Aortic smooth muscle cell (primary cell): Measurements from ENCODE around the gene PSME3IP1. TPM values are rescaled to one million over a fixed set of nuclear protein-coding genes. Genes with fewer than 3 reads are reported as not detected.

Experiments
- total RNA-seq: library from RNA; depleted of rRNA; stranded (reverse); fragments of >200 nt; gene quantifications from 2 replicates; pipeline ENCODE4 v1.2.3, GENCODE V29; 2014

The PSME3IP1 gene, protein sequence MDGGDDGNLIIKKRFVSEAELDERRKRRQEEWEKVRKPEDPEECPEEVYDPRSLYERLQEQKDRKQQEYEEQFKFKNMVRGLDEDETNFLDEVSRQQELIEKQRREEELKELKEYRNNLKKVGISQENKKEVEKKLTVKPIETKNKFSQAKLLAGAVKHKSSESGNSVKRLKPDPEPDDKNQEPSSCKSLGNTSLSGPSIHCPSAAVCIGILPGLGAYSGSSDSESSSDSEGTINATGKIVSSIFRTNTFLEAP
- 66.2 and 75.2 TPM in 2 replicates for total RNA-seq

DNA sequence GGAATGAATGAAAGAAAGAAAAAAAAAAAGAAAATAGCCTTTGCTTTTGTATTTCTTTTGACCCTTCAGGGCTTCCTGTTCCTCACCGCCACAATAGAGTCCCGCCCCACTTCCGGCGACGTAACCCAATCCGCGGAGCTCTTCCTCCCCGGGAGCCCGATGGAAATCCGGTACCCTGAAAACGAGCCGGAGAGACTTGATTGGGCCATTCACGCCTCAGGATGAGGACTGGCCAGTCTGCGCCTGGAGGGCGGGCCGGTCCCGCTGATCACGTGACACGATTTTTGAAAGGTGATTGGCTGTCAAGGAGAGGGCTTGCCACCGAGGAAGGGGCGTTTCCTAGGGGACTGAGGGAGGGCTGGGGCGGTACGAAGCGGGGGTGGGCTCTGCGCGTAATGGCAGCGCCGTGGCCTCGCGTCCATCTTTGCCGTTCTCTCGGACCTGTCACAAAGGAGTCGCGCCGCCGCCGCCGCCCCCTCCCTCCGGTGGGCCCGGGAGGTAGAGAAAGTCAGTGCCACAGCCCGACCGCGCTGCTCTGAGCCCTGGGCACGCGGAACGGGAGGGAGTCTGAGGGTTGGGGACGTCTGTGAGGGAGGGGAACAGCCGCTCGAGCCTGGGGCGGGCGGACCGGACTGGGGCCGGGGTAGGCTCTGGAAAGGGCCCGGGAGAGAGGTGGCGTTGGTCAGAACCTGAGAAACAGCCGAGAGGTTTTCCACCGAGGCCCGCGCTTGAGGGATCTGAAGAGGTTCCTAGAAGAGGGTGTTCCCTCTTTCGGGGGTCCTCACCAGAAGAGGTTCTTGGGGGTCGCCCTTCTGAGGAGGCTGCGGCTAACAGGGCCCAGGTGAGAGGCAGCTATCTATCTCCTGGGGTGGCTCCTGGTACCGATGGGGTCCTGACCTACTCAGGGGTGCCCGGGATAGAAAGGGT lies at the start of gene PSME3IP1, which contains the start of gene RSPRY1:
PSME3IP1 (minus strand) TSS at position 95 of the 927 bp plus-strand sequence. CDS start 12,185 bp downstream, outside the sequence.
RSPRY1 (plus strand) TSS at position 385 of the 927 bp plus-strand sequence. CDS start 18,330 bp downstream, outside the sequence.

Other genes with a start within 250 kb of the PSME3IP1 start
- gene CETP, start 224.1 kb downstream of the PSME3IP1 start, total RNA-seq = not detected in 2 replicates
- 18.9 and 19.9 TPM in 2 replicates for gene NLRC5, start 196.5 kb downstream of the PSME3IP1 start, total RNA-seq
- 12.4 and 17.1 TPM in 2 replicates for gene CPNE2, start 93.5 kb downstream of the PSME3IP1 start, total RNA-seq
- gene RSPRY1, start 290 bp upstream of the PSME3IP1 start, total RNA-seq = 37.8 and 41.1 TPM in 2 replicates
- gene ARL2BP, start 59.2 kb upstream of the PSME3IP1 start, total RNA-seq = 60.0 and 71.3 TPM in 2 replicates
- gene PLLP, start 98.6 kb upstream of the PSME3IP1 start, total RNA-seq = 0.31 TPM in 1 of 2 replicates, not detected in the other
- gene CCL22, start 172.7 kb upstream of the PSME3IP1 start, total RNA-seq = not detected in 2 replicates
- 7.5 and 7.7 TPM in 2 replicates for gene CX3CL1, start 186.5 kb upstream of the PSME3IP1 start, total RNA-seq
- gene CCL17, start 218.7 kb upstream of the PSME3IP1 start, total RNA-seq = not detected in 2 replicates